GM19025 (cell line): ENCODE measurements around the gene RBMS3.
A peak's percentile ranks its signal among the peaks of the same experiment; 100 is the strongest.
"Not testable (repeated sequence)": the region's sequence is repeated elsewhere in the genome, so short reads cannot be mapped to it uniquely, and the experiment has no call there.

ENCODE experiments used
- ATAC-seq: cut with Tn5 transposase; IDR thresholded peaks from one replicate; pipeline ENCODE4 v1.9.1; 2021; ENCODE audit warnings: mild to moderate bottlenecking, low read depth, moderate library complexity; ENCODE audit not compliant: unreplicated experiment

RBMS3 gene

GRCh38 chr3:29644956-29645636, 364.2 kb downstream of the RBMS3 start:
- ATAC-seq: no peak

- ATAC-seq: no peak
These were observed 365.2 kb downstream of the RBMS3 start for GRCh38 chr3:29646043-29646442.

GRCh38 chr3:29649815-29650547, 369.1 kb downstream of the RBMS3 start:
- ATAC-seq: no peak

- no peak for ATAC-seq
These were observed 372.8 kb downstream of the RBMS3 start for GRCh38 chr3:29653680-29654079.

- ATAC-seq: no peak
These were observed 374.3 kb downstream of the RBMS3 start for GRCh38 chr3:29655015-29655747.

- ATAC-seq: no peak
These were observed 384.8 kb downstream of the RBMS3 start for GRCh38 chr3:29665688-29666087.

GRCh38 chr3:29668233-29668632, 387.4 kb downstream of the RBMS3 start:
- ATAC-seq: no peak

GRCh38 chr3:29668728-29669127, 387.9 kb downstream of the RBMS3 start:
- no peak for ATAC-seq

GRCh38 chr3:29670476-29670875, 389.6 kb downstream of the RBMS3 start:
- ATAC-seq: not testable (repeated sequence)

GRCh38 chr3:29677421-29677820, 396.6 kb downstream of the RBMS3 start:
- ATAC-seq: no peak

- ATAC-seq: no peak
These were observed 399.1 kb downstream of the RBMS3 start for GRCh38 chr3:29679944-29680343.

- no peak for ATAC-seq
These were observed 402.4 kb downstream of the RBMS3 start for GRCh38 chr3:29683018-29683993.

GRCh38 chr3:29686889-29687592, 406.2 kb downstream of the RBMS3 start:
- ATAC-seq: peak; percentile 96

GRCh38 chr3:29690686-29691353, 409.9 kb downstream of the RBMS3 start:
- ATAC-seq: no peak

- ATAC-seq: no peak
These were observed 413.0 kb downstream of the RBMS3 start for GRCh38 chr3:29693863-29694262.

GRCh38 chr3:29694331-29694730, 413.5 kb downstream of the RBMS3 start:
- no peak for ATAC-seq

GRCh38 chr3:29694783-29695182, 413.9 kb downstream of the RBMS3 start:
- no peak for ATAC-seq

GRCh38 chr3:29695201-29695600, 414.3 kb downstream of the RBMS3 start:
- ATAC-seq: no peak

GRCh38 chr3:29695643-29696198, 414.9 kb downstream of the RBMS3 start:
- no peak for ATAC-seq
